GM23338 (cell line): ENCODE measurements around the gene OVAAL. TPM values are rescaled to one million over a fixed set of nuclear protein-coding genes. Genes with fewer than 3 reads are reported as not detected.

Experiments used
- ATAC-seq: fragments of 200-7000 bp; cut with Tn5 transposase; 3 replicates; pipeline ENCODE4 v1.9.1; 2020
- DNase-seq: peaks from one replicate; pipeline ENCODE4 v3.0.0-alpha.2; 2015; ENCODE audit warnings: low spot score
- H2AFZ ChIP-seq: fragments of 200-600 bp; sonication (generic); 2 replicates; pipeline ENCODE4 v1.8.0; 2016; ENCODE audit warnings: antibody characterized with exemption, mild to moderate bottlenecking, moderate library complexity
- H3F3A ChIP-seq: fragments of 200-600 bp; sonication (generic); replicated peaks from 2 replicates; pipeline ENCODE4 v1.8.0; 2017; ENCODE audit warnings: antibody characterized with exemption, mixed run types, low read depth
- H3K27ac ChIP-seq: fragments of 200-600 bp; sonication (generic); 2 replicates; pipeline ENCODE4 v1.6.1; 2016; ENCODE audit warnings: low read depth
- H3K27me3 ChIP-seq: fragments of 200-600 bp; sonication (generic); 2 replicates; pipeline ENCODE4 v1.8.0; 2016; ENCODE audit warnings: mild to moderate bottlenecking, mixed run types, moderate library complexity; ENCODE audit not compliant: insufficient read depth
- H3K36me3 ChIP-seq: fragments of 200-600 bp; sonication (generic); 2 replicates; pipeline ENCODE4 v1.8.0; 2016; ENCODE audit warnings: mild to moderate bottlenecking; ENCODE audit not compliant: insufficient read depth
- H3K4me1 ChIP-seq: fragments of 200-600 bp; sonication (generic); 2 replicates; pipeline ENCODE4 v1.8.0; 2016; ENCODE audit warnings: mild to moderate bottlenecking, moderate library complexity; ENCODE audit not compliant: insufficient read depth
- H3K4me2 ChIP-seq: fragments of 200-600 bp; sonication (generic); 2 replicates; pipeline ENCODE4 v1.7.1; 2017; ENCODE audit warnings: mixed run types
- H3K4me3 ChIP-seq: fragments of 200-600 bp; sonication (generic); 2 replicates; pipeline ENCODE4 v1.6.1; 2016; ENCODE audit warnings: mixed run types
- H3K79me2 ChIP-seq: fragments of 200-600 bp; sonication (generic); replicated peaks from 2 replicates; pipeline ENCODE4 v1.8.0; 2017; ENCODE audit warnings: mild to moderate bottlenecking; ENCODE audit not compliant: insufficient read depth
- H3K9me2 ChIP-seq: fragments of 200-600 bp; sonication (generic); 2 replicates; pipeline ENCODE4 v1.8.0; 2017; ENCODE audit not compliant: insufficient read depth
- H4K20me1 ChIP-seq: fragments of 200-600 bp; sonication (generic); replicated peaks from 2 replicates; pipeline ENCODE4 v1.8.0; 2017; ENCODE audit warnings: mild to moderate bottlenecking; ENCODE audit not compliant: insufficient read depth
- H3K27ac Mint-ChIP-seq: 2 replicates; pipeline ENCODE4 v1.8.0; 2020; ENCODE audit warnings: inconsistent platforms, mild to moderate bottlenecking, moderate library complexity, mixed read lengths
- H3K27me3 Mint-ChIP-seq: 3 replicates; pipeline ENCODE4 v1.8.0; 2022; ENCODE audit warnings: low read depth, mild to moderate bottlenecking, moderate library complexity, mixed read lengths, inconsistent platforms; ENCODE audit not compliant: insufficient read depth, poor library complexity
- H3K36me3 Mint-ChIP-seq: 3 replicates; pipeline ENCODE4 v1.8.0; 2021; ENCODE audit warnings: low read depth, mild to moderate bottlenecking, inconsistent platforms, moderate library complexity, mixed read lengths
- H3K4me1 Mint-ChIP-seq: 3 replicates; pipeline ENCODE4 v1.8.0; 2020; ENCODE audit warnings: mild to moderate bottlenecking, inconsistent platforms, mixed read lengths
- H3K4me3 Mint-ChIP-seq: 3 replicates; pipeline ENCODE4 v1.8.0; 2021; ENCODE audit warnings: moderate library complexity, mild to moderate bottlenecking, inconsistent platforms, mixed read lengths
- H3K9me3 Mint-ChIP-seq: 3 replicates; pipeline ENCODE4 v1.8.0; 2020; ENCODE audit warnings: moderate library complexity, mild to moderate bottlenecking, inconsistent platforms, mixed read lengths
- CREB1 ChIP-seq: fragments of 250-450 bp; sonication (Bioruptor Pico); IDR thresholded peaks from 2 replicates; pipeline ENCODE4 v1.5.0; 2020; ENCODE audit warnings: low read depth, mild to moderate bottlenecking, moderate library complexity
- EZH2 ChIP-seq: fragments of 200-600 bp; sonication (generic); IDR thresholded peaks from one replicate; pipeline ENCODE4 v1.8.0; 2017; ENCODE audit warnings: antibody characterized with exemption, mild to moderate bottlenecking, low read depth; ENCODE audit not compliant: unreplicated experiment
- EZH2phosphoT487 ChIP-seq: fragments of 200-600 bp; sonication (generic); IDR thresholded peaks from one replicate; pipeline ENCODE4 v1.8.1; 2018; ENCODE audit warnings: antibody characterized with exemption; ENCODE audit not compliant: unreplicated experiment
- REST ChIP-seq: IDR thresholded peaks from one replicate; pipeline ENCODE4 v1.6.1; 2018; ENCODE audit warnings: antibody characterized with exemption; ENCODE audit not compliant: unreplicated experiment
- ZNF462 ChIP-seq: fragments of 250-450 bp; sonication (Bioruptor Pico); IDR thresholded peaks from 2 replicates; pipeline ENCODE4 v1.5.0; 2020; ENCODE audit warnings: mild to moderate bottlenecking, moderate library complexity
- polyA plus RNA-seq: library from polyadenylated mRNA; unstranded; fragments of >200 nt; fragmentation: Nextera tagmentation; extraction: Ambion mirVana; gene quantifications from 2 replicates; pipeline ENCODE4 v1.2.1, GENCODE V29; 2016
- total RNA-seq: library from RNA; depleted of rRNA; stranded (reverse); fragments of >200 nt; shearing (Covaris generic); gene quantifications from 2 replicates; pipeline ENCODE4 v1.2.3, GENCODE V29; 2014
- TF ChIP-seq, protein P1 (sequence below): IDR thresholded peaks from 2 replicates; pipeline ENCODE4 v1.6.1; 2016; ENCODE audit warnings: antibody characterized with exemption

Gene OVAAL
- total and polyA plus RNA-seq, 2 experiments from 2014 or later = not detected

DNA sequence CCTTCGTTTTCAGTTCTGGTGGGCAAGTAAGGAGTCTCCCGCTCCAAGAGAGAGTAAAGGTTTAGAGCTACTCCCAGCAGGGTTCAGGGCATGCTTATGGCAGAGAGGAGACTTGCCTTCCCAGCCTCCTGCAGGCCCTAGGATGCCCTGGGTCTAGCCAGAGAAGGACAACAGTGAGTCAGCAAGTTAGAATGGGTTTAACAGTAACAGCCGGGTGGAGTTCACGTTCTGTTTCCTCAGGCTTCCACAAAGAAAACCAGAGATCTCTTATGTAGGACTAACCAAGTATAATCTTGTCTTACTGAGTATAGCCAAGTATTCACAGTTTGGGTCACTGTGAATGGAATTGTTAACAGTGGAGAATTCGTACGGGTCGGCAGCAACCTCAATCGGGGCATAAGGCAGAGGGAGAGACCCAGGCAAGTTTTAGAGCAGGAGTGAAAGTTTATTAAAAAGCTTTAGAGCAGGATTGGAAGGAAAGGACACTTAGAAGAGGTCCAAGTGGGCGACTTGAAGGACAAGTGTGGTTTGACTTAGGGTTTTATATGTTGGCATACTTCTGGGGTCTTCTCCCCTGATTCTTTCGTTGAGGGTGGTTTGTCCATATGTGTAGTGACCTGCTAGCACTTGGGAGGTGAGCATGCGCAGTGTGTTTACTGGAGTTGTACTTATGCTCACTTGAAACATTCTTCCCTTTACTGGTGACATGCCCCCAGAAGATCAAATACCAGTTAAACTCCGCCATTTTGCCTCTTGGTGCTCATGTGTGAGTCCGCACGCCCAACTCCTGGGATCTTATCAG, 4.5 kb downstream of the OVAAL start (continued):
- TF ChIP-seq REST = no peak

DNA sequence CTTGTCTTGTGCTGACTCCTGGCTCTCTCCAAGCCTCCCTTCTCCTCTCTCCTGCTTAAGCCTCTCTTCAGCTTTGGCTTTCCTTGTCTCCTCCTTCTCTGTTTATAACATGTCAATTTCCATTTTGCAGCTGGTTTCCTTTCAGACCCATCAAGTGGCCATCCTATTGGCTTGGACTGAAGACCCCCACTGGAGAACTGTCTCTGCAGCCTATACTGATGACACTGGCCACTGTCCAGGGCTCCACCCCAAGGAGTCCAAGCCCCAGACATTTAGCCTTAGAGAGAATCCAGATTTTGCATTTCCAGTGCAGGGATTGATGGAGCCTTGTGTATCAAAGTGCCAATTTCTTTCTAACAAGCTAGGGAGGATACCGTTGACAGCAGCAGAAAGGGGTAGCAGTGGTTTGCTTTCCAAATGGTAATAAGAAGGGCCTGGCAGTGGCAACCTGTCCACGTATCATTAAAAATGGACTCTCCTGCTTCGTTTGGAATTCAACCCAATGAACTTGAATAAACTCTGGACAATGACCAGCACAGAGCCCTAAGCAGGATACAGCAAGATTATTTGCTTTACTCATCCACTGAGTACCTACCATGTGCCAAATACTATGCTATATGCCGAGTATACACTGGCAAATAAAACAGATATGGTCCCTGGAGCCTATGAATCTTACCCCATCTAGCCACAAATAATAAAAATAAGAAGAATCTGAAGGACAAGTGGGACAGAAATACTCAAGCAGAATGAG, 6.5 kb downstream of the OVAAL start:
- H3K27me3 Mint-ChIP-seq = no peaks in the 10 kb centered on the region
- no peaks in the 10 kb centered on the region for H4K20me1 ChIP-seq
- no peaks in the 10 kb centered on the region for H3K36me3 ChIP-seq
- peaks cover 9% of the 10 kb centered on the region; the same call in 1 of the 2 replicates for H3K9me2 ChIP-seq
- peaks cover 4% of the 10 kb centered on the region; the same call in 2 of the 3 replicates for H3K4me1 Mint-ChIP-seq
- H3K4me1 ChIP-seq = no peaks in the 10 kb centered on the region
- DNase-seq = no peak
- ATAC-seq = no peak
- no peak overlapping the region; the same call in 1 of the 2 replicates for H2AFZ ChIP-seq
- H3K27ac Mint-ChIP-seq = no peak overlapping the region
- no peaks in the 10 kb centered on the region for H3K36me3 Mint-ChIP-seq
- no peaks in the 10 kb centered on the region for H3K27me3 ChIP-seq
- TF ChIP-seq CREB1 (no peak), ZNF462 (no peak), EZH2phosphoT487 (no peak), EZH2 (no peak), REST (no peak)
- TF ChIP-seq, protein P1, sequence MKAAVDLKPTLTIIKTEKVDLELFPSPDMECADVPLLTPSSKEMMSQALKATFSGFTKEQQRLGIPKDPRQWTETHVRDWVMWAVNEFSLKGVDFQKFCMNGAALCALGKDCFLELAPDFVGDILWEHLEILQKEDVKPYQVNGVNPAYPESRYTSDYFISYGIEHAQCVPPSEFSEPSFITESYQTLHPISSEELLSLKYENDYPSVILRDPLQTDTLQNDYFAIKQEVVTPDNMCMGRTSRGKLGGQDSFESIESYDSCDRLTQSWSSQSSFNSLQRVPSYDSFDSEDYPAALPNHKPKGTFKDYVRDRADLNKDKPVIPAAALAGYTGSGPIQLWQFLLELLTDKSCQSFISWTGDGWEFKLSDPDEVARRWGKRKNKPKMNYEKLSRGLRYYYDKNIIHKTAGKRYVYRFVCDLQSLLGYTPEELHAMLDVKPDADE = no peak
- no peak overlapping the region for H3K27ac ChIP-seq
- no peaks in the 10 kb centered on the region for H3F3A ChIP-seq
- H3K4me2 ChIP-seq = no peak overlapping the region
- no peaks in the 10 kb centered on the region for H3K9me3 Mint-ChIP-seq
- no peak overlapping the region for H3K4me3 Mint-ChIP-seq
- H3K79me2 ChIP-seq = no peaks in the 10 kb centered on the region
- no peak overlapping the region for H3K4me3 ChIP-seq
